GM12892 (cell line): ENCODE data around the gene OR51G2.

Experiments used
- POLR2A ChIP-seq: IDR thresholded peaks from 2 replicates; pipeline ENCODE4 v1.6.1; 2011; ENCODE audit warnings: low read depth, low read length, control low read depth
- POLR2AphosphoS5 ChIP-seq: IDR thresholded peaks from 2 replicates; pipeline ENCODE4 v1.6.1; 2011; ENCODE audit warnings: low read depth, low read length, control low read depth
- TAF1 ChIP-seq: IDR thresholded peaks from 2 replicates; pipeline ENCODE4 v1.6.1; 2011; ENCODE audit warnings: low read depth, mild to moderate bottlenecking, control low read depth, low read length, borderline replicate concordance

- TF ChIP-seq POLR2A (no peak), POLR2AphosphoS5 (no peak), TAF1 (no peak)
These were observed 41.7 kb upstream of the OR51G2 start for GRCh38 chr11:4960877-4961276.
